GM20000 (cell line): ENCODE measurements around the gene CDC42EP4.

Experiments used
- DNase-seq: peaks from one replicate; pipeline ENCODE4 v3.0.0; 2012; ENCODE audit warnings: low spot score
- TF ChIP-seq, protein P1 (sequence below): IDR thresholded peaks from 2 replicates; pipeline ENCODE4 v1.5.1; 2012; ENCODE audit warnings: mild to moderate bottlenecking, control low read depth; ENCODE audit errors: extremely low read depth, missing control alignments

CDC42EP4 gene

DNA sequence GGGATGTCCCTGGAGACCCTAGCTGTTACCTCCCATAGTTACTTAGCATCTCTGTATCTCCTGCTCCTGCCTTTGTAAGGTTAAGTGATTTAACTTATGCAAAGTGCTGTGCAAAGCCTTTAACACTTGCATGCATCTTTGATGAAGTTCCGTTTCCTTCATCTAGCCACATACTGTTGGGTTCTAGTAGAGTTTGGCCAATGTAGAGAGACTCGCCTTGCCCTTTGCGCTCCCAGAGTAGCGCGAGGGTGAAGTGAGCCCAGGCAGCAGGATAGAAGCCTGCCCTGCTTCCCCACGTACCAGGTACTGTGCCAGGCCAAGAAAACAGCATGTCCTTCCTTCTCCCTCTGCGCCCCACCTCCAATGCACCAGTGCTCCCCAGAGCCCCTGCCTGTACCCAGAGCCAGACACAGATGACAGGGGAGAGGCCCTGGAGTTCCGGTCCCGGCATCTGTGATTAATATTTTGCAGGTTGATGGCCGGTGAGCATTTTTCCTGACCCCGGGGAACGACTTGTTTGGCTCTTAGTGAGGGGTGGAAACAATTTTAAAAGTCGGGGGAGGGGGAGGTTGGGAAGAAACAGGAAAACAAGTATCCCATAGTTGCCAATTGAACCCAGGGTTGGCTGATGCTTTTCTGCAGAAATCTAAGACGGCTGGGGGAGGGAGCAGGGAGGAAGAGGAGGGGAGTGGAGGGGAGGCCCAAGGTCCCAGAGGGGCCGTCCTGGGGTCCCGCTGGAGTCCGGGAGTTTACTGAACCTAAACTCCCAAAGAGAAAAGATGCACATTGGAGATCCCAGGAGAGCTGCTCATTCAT is 13.1 kb upstream of the CDC42EP4 start:
- no peak for DNase-seq
- TF ChIP-seq, protein P1, sequence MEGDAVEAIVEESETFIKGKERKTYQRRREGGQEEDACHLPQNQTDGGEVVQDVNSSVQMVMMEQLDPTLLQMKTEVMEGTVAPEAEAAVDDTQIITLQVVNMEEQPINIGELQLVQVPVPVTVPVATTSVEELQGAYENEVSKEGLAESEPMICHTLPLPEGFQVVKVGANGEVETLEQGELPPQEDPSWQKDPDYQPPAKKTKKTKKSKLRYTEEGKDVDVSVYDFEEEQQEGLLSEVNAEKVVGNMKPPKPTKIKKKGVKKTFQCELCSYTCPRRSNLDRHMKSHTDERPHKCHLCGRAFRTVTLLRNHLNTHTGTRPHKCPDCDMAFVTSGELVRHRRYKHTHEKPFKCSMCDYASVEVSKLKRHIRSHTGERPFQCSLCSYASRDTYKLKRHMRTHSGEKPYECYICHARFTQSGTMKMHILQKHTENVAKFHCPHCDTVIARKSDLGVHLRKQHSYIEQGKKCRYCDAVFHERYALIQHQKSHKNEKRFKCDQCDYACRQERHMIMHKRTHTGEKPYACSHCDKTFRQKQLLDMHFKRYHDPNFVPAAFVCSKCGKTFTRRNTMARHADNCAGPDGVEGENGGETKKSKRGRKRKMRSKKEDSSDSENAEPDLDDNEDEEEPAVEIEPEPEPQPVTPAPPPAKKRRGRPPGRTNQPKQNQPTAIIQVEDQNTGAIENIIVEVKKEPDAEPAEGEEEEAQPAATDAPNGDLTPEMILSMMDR, result no peak

DNA sequence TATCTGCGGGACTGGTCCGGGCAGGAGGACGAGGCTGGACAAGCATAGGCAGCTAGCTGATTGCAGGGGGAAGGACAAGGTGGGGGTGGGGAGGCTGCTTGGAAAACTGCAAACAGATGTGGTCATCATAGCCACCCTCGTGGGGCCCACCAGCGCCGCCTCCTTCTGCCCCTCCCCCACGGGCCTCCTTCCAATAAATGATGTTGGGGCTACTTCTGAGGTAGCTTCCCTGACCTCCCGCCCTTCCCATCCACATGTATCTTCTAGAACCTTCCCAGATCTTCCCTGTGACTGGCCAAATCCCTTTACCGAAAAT is 12.3 kb upstream of the CDC42EP4 start:
- TF ChIP-seq, protein P1, result no peak
- no peak for DNase-seq

DNA sequence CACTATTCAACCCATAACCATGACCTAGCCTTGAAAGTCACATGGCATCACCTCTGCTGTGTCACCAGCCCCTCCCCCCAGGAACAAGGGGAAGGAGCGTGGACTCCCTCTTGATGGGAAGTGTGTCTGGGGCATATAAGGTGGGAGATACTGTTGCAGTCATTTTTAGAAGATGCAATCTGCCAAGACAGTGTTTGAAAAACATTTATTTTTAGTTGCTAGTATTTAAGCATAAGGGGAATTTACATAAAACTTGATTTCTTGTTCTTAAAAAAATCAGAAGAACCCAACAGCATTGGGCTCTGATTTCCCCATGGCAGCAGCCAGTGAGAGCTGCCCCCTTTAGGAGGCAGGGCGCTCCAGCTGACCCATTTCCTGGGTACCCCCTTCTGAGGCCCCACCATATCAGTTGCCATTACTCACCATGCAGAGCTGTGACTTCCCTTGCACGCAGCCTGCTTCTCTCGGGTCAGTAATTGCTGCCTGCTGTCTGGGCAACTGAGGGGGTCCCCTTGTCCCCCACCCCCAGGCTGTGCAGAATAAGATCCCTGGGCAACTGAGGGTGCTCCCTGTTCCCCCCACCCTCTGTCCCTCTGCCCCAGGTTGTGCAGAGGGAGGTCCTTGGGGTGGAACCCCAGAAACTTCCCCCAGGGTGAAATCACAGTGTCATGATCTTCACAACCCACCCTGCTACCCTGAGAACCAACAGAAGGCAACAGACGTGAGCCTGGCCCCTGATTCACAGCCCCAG is 11.8 kb upstream of the CDC42EP4 start:
- TF ChIP-seq, protein P1, result no peak
- DNase-seq, result no peak

DNA sequence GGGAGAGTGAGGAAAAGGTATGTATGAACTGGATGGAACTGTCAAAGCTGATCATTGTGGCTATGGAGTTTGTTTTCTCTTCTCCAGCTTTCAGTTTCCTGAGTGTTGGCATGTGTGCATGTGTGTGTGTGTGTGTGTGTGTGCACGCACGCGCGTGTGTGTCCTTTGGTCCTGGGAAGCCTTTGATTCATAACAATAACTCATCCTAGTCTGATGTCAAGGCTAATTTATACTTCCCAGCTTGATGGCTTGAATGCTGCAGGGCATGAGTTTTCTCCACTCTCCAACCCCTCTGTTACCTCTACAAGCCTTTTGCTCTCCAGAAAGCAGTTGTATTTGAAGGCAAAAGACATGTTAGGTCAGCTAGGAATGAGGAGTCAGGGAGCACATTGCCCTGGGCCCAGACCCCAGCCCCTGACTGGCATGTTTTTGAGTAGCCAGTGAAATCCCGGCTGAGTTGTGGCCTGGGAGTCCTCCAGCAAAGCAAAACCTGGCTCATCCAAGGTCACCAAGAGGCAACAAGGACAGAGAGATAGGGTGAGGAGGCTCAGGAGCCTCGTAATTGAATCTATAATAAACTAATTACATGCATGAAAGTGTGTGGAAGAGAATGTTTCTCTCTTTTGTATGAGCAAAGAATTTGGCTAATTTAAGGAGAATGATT is 8.9 kb upstream of the CDC42EP4 start:
- TF ChIP-seq, protein P1, result no peak
- DNase-seq, result no peak

DNA sequence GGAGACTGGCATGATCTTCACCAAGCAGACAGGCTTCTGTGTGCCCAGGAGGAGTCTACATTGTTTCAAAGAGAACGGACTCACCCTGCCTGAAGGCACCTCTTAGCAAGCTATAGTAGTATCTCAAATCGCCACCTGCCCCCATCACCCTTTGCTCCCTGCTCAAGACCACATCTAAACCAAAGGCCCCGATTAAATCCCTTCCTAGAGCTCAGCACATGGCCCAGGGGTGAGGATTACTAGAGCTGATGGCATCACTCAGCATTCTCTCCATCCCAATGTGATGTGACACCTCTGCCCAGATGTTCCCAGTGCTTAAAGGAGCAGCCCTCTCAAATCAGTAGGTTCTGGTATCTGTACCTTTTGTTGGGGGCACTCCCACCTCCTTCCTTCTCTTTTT is 8.0 kb upstream of the CDC42EP4 start:
- DNase-seq, result no peak
- TF ChIP-seq, protein P1, result no peak

DNA sequence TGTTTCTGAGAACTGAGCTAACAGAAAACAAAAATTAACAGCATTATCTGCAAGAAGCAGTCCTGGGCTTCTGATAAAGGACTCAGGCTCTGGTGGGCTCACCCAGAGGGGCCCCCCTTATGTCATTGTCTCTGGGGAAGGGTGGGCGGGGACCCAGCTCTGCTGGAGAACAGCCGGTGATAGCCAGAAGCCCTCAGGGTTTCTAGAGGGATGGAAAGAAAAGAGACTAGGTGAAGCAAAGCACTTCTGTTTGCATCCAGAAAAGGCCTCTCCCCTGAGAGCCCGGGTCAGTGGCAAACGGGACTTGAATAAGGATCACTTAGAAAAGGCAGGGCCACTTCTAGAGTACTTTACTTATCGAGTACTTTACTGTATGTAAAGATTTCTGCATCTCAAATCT is 7.0 kb upstream of the CDC42EP4 start:
- TF ChIP-seq, protein P1, result no peak
- DNase-seq, result no peak

DNA sequence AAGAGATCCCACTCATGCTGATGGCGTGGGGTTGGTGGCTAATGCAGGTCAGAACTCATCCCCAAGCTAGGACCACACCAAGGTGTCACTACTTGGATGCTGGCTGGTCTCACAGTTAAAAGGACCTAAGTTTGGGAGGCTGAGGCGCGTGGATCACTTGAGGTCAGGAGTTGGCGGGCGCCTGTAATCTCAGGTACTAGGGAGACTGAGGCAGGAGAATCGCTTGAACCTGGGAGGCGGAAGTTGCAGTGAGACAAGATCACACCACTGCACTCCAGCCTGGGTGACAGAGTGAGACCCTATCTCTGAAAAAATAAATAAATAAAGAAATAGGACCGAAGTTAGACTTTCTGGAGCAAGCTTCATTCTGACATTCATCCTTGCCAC is 6.6 kb upstream of the CDC42EP4 start:
- DNase-seq, result no peak
- TF ChIP-seq, protein P1, result no peak
